Stimulated activated CD4-positive, alpha-beta T cell treated with anti-CD3 and anti-CD28 coated beads, Interleukin-15, amount 100 ng/mL, for 48 hours (primary cell): ENCODE results near the gene DMKN.
A peak's percentile ranks its signal among the peaks of the same experiment; 100 is the strongest.

ENCODE experiments used
- DNase-seq, 2 donors: peaks; one replicate each; pipeline ENCODE4 v3.0.0-alpha.2; 2020; ENCODE audit warnings: low read depth in 2 of 2

The DMKN gene

GRCh38 chr19:35549174-35549788, 35.8 kb upstream of the DMKN start:
- DNase-seq, result peak; percentile 31 to 35

GRCh38 chr19:35546532-35546931, 33.1 kb upstream of the DMKN start:
- no peak for DNase-seq

- peak; percentile 56 to 71 for DNase-seq
Measured at GRCh38 chr19:35545855-35546381, 32.5 kb upstream of the DMKN start.

- peak; percentile 72 to 82 for DNase-seq
Measured at GRCh38 chr19:35545001-35545854, 31.8 kb upstream of the DMKN start, which contains the start of gene TMEM147. Gene TMEM147 (plus strand): TSS chr19:35545626. CDS start chr19:35545740, 114 bp downstream.

GRCh38 chr19:35544110-35544802, 30.8 kb upstream of the DMKN start:
- no peak for DNase-seq

- DNase-seq, result no peak
Measured at GRCh38 chr19:35543280-35544109, 30.0 kb upstream of the DMKN start.

GRCh38 chr19:35542209-35542608, 28.8 kb upstream of the DMKN start:
- no peak for DNase-seq

- no peak for DNase-seq
Measured at GRCh38 chr19:35540356-35540927, 27.0 kb upstream of the DMKN start.

- DNase-seq, result no peak
Measured at GRCh38 chr19:35539850-35540249, 26.4 kb upstream of the DMKN start.

GRCh38 chr19:35539314-35539713, 25.9 kb upstream of the DMKN start:
- no peak for DNase-seq

GRCh38 chr19:35534803-35535480, 21.5 kb upstream of the DMKN start:
- DNase-seq, result no peak

GRCh38 chr19:35533822-35534392, 20.5 kb upstream of the DMKN start:
- peak in 1 of 2 donors; percentile 22 for DNase-seq

- no peak for DNase-seq
Measured at GRCh38 chr19:35533201-35533821, 19.9 kb upstream of the DMKN start, which contains the start of gene GAPDHS. Gene GAPDHS (plus strand): TSS chr19:35533456. CDS start chr19:35533528, 72 bp downstream.

- no peak for DNase-seq
Measured at GRCh38 chr19:35531291-35531690, 17.8 kb upstream of the DMKN start.

GRCh38 chr19:35529241-35530218, 16.1 kb upstream of the DMKN start:
- DNase-seq, result no peak

GRCh38 chr19:35528218-35529038, 15.0 kb upstream of the DMKN start, which contains the start of gene SBSN:
Gene SBSN (minus strand): TSS chr19:35528311. CDS start chr19:35528281, 30 bp downstream.
- no peak for DNase-seq

GRCh38 chr19:35525873-35526272, 12.4 kb upstream of the DMKN start:
- no peak for DNase-seq
